CD14-positive monocyte (primary cell): ENCODE data around the gene GTF3C2. TPM values are rescaled to one million over a fixed set of nuclear protein-coding genes. Genes with fewer than 3 reads are reported as not detected.

Source experiments
- DNase-seq, 3 donors: peaks; one replicate each; pipeline ENCODE4 v3.0.0-alpha.2; 2011 to 2022
- H2AFZ ChIP-seq: 2 replicates; pipeline ENCODE4 v1.6.0; 2012; ENCODE audit warnings: mild to moderate bottlenecking, low read depth, low read length, inconsistent platforms; ENCODE audit not compliant: insufficient read depth, poor library complexity, severe bottlenecking
- H3K27ac ChIP-seq, 2 donors: 1 replicate in 1 of 2; 2 replicates in 1 of 2; pipeline ENCODE4 v1.5.1; 2012 to 2013; ENCODE audit warnings: low read length in 2 of 2, control low read depth in 1 of 2, inconsistent platforms in 1 of 2, low read depth in 1 of 2, mild to moderate bottlenecking in 1 of 2
- H3K27me3 ChIP-seq, 2 donors: one replicate each; pipeline versions ENCODE4 v1.6.0 to v1.6.1; 2011 to 2013; ENCODE audit warnings: low read length in 2 of 2; ENCODE audit not compliant: control insufficient read depth in 2 of 2, insufficient read depth in 2 of 2
- H3K36me3 ChIP-seq, 2 donors: replicated peaks in 1 of 2; 1 replicate in 1 of 2; 2 replicates in 1 of 2; pipeline versions ENCODE4 v1.5.1 to v1.6.1; 2012 to 2013; ENCODE audit warnings: low read length in 2 of 2, control low read depth in 1 of 2, inconsistent platforms in 1 of 2, mild to moderate bottlenecking in 1 of 2; ENCODE audit not compliant: insufficient read depth in 2 of 2, control insufficient read depth in 1 of 2
- H3K4me1 ChIP-seq, 2 donors: 1 replicate in 1 of 2; 2 replicates in 1 of 2; pipeline versions ENCODE4 v1.5.1 to v1.6.1; 2012 to 2013; ENCODE audit warnings: low read length in 2 of 2, control low read depth in 1 of 2, inconsistent platforms in 1 of 2, mild to moderate bottlenecking in 1 of 2, moderate library complexity in 1 of 2; ENCODE audit not compliant: insufficient read depth in 2 of 2, control insufficient read depth in 1 of 2
- H3K4me2 ChIP-seq: replicated peaks from 2 replicates; pipeline ENCODE3; 2012; ENCODE audit warnings: low read length, moderate library complexity, mild to moderate bottlenecking; ENCODE audit not compliant: poor library complexity, severe bottlenecking; ENCODE audit errors: extremely low read depth
- H3K4me3 ChIP-seq, 3 experiments: fragments of 200-600 bp in 1 of 3; sonication (generic) in 1 of 3; replicated peaks in 1 of 3; 1 replicate in 2 of 3; 2 replicates in 1 of 3; pipeline ENCODE4 v1.5.1; 2011 to 2013; ENCODE audit warnings: low read length in 3 of 3, mild to moderate bottlenecking in 3 of 3, control low read depth in 2 of 3, low read depth in 2 of 3, inconsistent platforms in 1 of 3, moderate library complexity in 1 of 3
- H3K79me2 ChIP-seq: 2 replicates; pipeline ENCODE4 v1.6.0; 2012; ENCODE audit warnings: mild to moderate bottlenecking, control low read depth, inconsistent platforms, low read length, moderate library complexity; ENCODE audit not compliant: insufficient read depth
- H3K9ac ChIP-seq: 2 replicates; pipeline ENCODE4 v1.6.0; 2017; ENCODE audit warnings: low read length, mild to moderate bottlenecking; ENCODE audit not compliant: insufficient read depth, poor library complexity, severe bottlenecking
- H3K9me3 ChIP-seq, 2 donors: replicated peaks in 1 of 2; 1 replicate in 1 of 2; 2 replicates in 1 of 2; pipeline versions ENCODE4 v1.5.1 to v1.6.1; 2012 to 2013; ENCODE audit warnings: low read length in 2 of 2, control low read depth in 1 of 2; ENCODE audit not compliant: control insufficient read depth in 1 of 2, insufficient read depth in 1 of 2
- H4K20me1 ChIP-seq: 2 replicates; pipeline ENCODE4 v1.6.0; 2012; ENCODE audit warnings: mild to moderate bottlenecking, low read length, control low read depth, moderate library complexity; ENCODE audit not compliant: insufficient read depth
- H3K27ac Mint-ChIP-seq, 7 donors: one replicate each; pipeline ENCODE4 v1.8.0; 2020; ENCODE audit warnings: mild to moderate bottlenecking in 7 of 7, mixed read lengths in 7 of 7, moderate library complexity in 6 of 7, inconsistent platforms in 2 of 7
- H3K27me3 Mint-ChIP-seq, 3 donors: one replicate each; pipeline ENCODE4 v1.8.0; 2021 to 2022; ENCODE audit warnings: low read depth in 3 of 3, mild to moderate bottlenecking in 3 of 3, mixed read lengths in 3 of 3, moderate library complexity in 3 of 3, inconsistent platforms in 1 of 3
- H3K36me3 Mint-ChIP-seq, 2 donors: one replicate each; pipeline ENCODE4 v1.8.0; 2020; ENCODE audit warnings: mixed read lengths in 2 of 2, inconsistent platforms in 1 of 2, mild to moderate bottlenecking in 1 of 2
- H3K4me1 Mint-ChIP-seq: one replicate; pipeline ENCODE4 v1.8.0; 2020; ENCODE audit warnings: mild to moderate bottlenecking, mixed read lengths
- H3K4me3 Mint-ChIP-seq, 2 donors: one replicate each; pipeline ENCODE4 v1.8.0; 2020; ENCODE audit warnings: mild to moderate bottlenecking in 2 of 2, mixed read lengths in 2 of 2, moderate library complexity in 1 of 2
- H3K9me3 Mint-ChIP-seq, 7 donors: one replicate each; pipeline ENCODE4 v1.8.0; 2020 to 2022; ENCODE audit warnings: mixed read lengths in 7 of 7, mild to moderate bottlenecking in 6 of 7, moderate library complexity in 6 of 7, inconsistent platforms in 2 of 7
- CTCF ChIP-seq: fragments of 200-600 bp; IDR thresholded peaks from one replicate; pipeline ENCODE4 v1.8.0; 2022; ENCODE audit warnings: antibody characterized with exemption, mild to moderate bottlenecking
- WGBS: methylation state at CpG from one replicate; pipeline ENCODE4 v1.1.5; 2013; ENCODE audit warnings: missing lambda C conversion rate; ENCODE audit not compliant: insufficient coverage; 5-methylcytosine and 5-hydroxymethylcytosine counted together
- intact Hi-C, 2 donors: fragments of 100-400 bp; cut with micrococcal nuclease; formaldehyde crosslinking; loops; one replicate each; pipeline versions ENCODE4 v1.15.0 to v1.15.1; 2023
- polyA plus RNA-seq, 3 donors: library from polyadenylated mRNA; depleted of rRNA in 1 of 3; unstranded in 2 of 3; stranded (reverse) in 1 of 3; fragments of 300-500 nt in 2 of 3; fragments of >200 nt in 1 of 3; fragmentation: Illumina TruSeq in 2 of 3; gene quantifications; 1 replicate in 2 of 3; 2 replicates in 1 of 3; pipeline ENCODE4 v1.2.3, GENCODE V29; 2012 to 2021

GTF3C2 gene
- polyA plus RNA-seq, 3 donors: 34.4 to 70.8 (median 41.7) TPM

- Histone ChIP-seq H3K9me3 (no peaks in the 10 kb centered on the region), H3K9ac (no peak overlapping the region), H3K36me3 (peaks cover 58 to 65% of the 10 kb centered on the region in 2 donors), H3K4me2 (no peak overlapping the region), H2AFZ (no peak overlapping the region), H3K4me1 (peaks cover 33 to 52% of the 10 kb centered on the region in 2 donors), H4K20me1 (peaks cover 51% of the 10 kb centered on the region), H3K27me3 (no peaks in the 10 kb centered on the region), H3K27ac (peak overlapping the region in 1 of 2 donors; percentile 24), H3K4me3 (no peak overlapping the region), H3K79me2 (peaks cover 69% of the 10 kb centered on the region)
- intact Hi-C loops: loop anchor here in 1 of 2 donors (10.0 kb wide), 1 partner anchor 118 kb away; the partner anchor contains the start of genes FNDC4 and GCKR
- peaks cover 57 to 62% of the 10 kb centered on the region in 2 donors for H3K36me3 Mint-ChIP-seq
- DNase-seq: no peak
- H3K27me3 Mint-ChIP-seq: peaks cover 0 to 3% (median 1%) of the 10 kb centered on the region in 3 donors
- H3K4me3 Mint-ChIP-seq: no peak overlapping the region
- TF ChIP-seq CTCF: no peak
- peaks cover 45% of the 10 kb centered on the region for H3K4me1 Mint-ChIP-seq
- WGBS: 97% methylated on average over 9 of the region's 16 CpGs
- peaks cover 0 to 2% (median 0%) of the 10 kb centered on the region in 7 donors for H3K9me3 Mint-ChIP-seq
- H3K27ac Mint-ChIP-seq: peak overlapping the region in 6 of 7 donors; percentile 1 to 56 (median 50)
Measured at GRCh38 chr2:27376151-27376865, 19.7 kb upstream of the GTF3C2 start.

GRCh38 chr2:27375513-27376099 is 19.0 kb upstream of the GTF3C2 start:
- Histone ChIP-seq H3K27ac (no peak overlapping the region), H3K79me2 (peaks cover 73% of the 10 kb centered on the region), H3K27me3 (no peaks in the 10 kb centered on the region), H3K4me1 (peaks cover 33 to 53% of the 10 kb centered on the region in 2 donors), H3K4me3 (no peak overlapping the region), H2AFZ (no peak overlapping the region), H3K4me2 (no peak overlapping the region), H3K9me3 (no peaks in the 10 kb centered on the region), H3K36me3 (peaks cover 58 to 65% of the 10 kb centered on the region in 2 donors), H4K20me1 (peaks cover 51% of the 10 kb centered on the region), H3K9ac (no peak overlapping the region)
- intact Hi-C loops: loop anchor here in 1 of 2 donors (10.0 kb wide), 1 partner anchor 119 kb away; the partner anchor contains the start of genes FNDC4 and GCKR
- H3K4me3 Mint-ChIP-seq: no peak overlapping the region
- peaks cover 0 to 3% (median 1%) of the 10 kb centered on the region in 3 donors for H3K27me3 Mint-ChIP-seq
- peak overlapping the region in 4 of 7 donors; percentile 4 to 54 (median 18) for H3K27ac Mint-ChIP-seq
- 100% methylated on average over 13 of the region's 20 CpGs for WGBS
- TF ChIP-seq CTCF: no peak
- no peaks in the 10 kb centered on the region for H3K9me3 Mint-ChIP-seq
- H3K36me3 Mint-ChIP-seq: peaks cover 57 to 62% of the 10 kb centered on the region in 2 donors
- DNase-seq: no peak
- peaks cover 43% of the 10 kb centered on the region for H3K4me1 Mint-ChIP-seq
